ENCODE results near the gene KRT40.
"Not testable (repeated sequence)": the region's sequence is repeated elsewhere in the genome, so short reads cannot be mapped to it uniquely, and the experiment has no call there.

The KRT40 gene

DNA sequence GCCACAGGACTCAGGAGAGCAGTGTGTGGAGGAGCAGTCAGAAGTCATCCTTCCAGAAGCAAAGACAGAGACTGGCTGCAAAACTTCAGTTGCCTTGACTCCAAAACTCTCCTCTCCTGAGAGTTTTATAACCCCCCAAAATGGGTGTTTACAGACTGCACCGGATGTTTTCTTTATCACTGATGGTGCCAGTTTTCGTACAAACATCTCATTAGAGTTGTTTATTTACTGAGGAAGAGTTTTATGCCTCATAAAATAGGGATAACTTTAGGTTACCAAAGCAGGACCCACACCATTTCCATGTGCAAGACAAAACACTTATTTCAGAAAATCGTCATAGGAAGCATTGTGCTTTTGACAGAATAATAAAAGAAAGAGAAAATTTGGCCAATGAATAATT, at the start of gene KRT40:
Gene KRT40 (minus strand): TSS at position 101 of the 400 bp plus-strand sequence. CDS start 53 bp downstream, at position 48.
- DNase-seq: no peak

DNA sequence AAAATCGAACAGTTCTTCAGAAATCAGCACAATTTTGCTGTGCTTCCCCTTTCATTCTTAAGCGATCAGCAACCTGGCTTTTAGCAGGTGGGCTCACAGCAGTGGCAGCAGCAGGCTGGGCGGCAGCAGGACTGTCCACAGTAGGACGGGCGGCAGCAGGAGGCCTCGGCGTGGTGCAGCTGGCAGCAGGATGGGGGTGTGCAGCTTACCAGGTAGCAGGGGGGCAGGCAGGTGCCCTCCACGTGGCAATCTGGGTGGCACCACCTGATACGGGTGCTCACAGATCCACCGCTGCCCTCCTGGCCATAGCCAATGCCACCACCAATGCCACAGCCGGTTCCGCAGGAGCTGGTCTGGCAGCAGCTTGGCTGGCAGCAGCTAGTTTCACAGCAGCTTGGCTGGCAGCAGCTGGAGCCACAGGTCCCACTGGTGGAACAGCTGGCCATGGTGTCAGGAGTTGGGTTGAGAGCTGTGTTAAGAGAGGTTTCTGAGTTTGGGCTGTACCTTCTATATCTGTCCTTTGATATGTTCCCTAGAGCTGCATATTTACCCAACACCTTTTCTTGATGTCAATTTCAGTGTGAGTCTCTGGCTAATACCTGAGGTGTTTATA, 45.6 kb upstream of the KRT40 start, which contains the start of gene KRTAP1-4:
Gene KRTAP1-4 (minus strand): TSS at position 563 of the 613 bp plus-strand sequence. CDS start 117 bp downstream, at position 446.
- DNase-seq: no peak

DNA sequence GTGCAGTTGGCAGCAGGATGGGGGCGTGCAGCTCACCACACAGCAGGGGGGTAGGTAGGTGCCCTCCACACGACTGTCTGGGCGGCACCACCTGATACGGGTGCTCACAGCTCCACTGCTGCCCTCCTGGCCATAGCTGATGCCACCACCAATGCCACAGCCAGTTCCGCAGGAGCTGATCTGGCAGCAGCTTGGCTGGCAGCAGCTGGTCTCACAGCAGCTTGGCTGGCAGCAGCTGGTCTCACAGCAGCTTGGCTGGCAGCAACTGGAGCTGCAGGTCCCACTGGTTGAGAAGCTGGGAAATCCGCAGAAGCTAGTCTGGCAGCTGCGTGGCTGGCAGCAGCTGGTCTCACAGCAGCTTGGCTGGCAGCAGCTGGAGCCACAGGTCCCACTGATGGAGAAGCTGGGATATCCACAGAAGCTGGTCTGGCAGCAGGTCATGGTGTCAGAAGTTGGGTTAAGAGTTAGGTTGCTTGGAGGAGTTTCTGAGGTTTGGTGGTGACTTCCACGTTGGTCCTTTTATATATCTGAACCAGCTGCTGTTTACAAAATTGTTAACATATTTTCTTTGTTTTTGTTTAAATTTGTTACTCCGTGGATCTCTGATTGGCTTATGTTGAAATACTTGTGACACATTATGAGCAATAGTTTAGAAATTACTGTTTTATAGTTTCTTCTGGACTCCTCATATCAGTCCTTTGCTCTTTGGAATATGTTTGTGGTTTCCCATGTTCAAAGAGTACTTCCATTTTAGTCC, 42.8 kb upstream of the KRT40 start, which contains the start of gene KRTAP1-5:
Gene KRTAP1-5 (minus strand): TSS at position 494 of the 757 bp plus-strand sequence. CDS start 53 bp downstream, at position 441.
- no peak for DNase-seq

DNA sequence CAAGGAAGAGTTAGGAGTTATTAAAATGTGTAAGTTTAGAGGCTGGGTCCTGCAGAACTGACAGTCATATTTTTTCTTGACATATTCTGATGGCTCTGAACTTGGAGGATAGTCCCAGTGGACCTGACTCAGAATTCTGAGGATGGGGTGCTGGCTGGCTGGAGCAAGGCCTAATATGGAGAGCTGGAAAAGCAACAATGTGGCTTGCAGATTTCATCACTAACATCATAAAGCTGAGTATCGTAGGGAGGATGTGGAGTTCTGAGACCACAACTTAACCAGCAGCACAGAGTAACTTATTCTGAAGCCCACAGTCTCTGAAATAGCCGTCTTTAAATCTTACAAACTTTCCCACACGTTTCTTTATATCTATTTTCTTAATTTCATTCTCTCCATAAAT, 40.6 kb upstream of the KRT40 start:
- no peak for DNase-seq

DNA sequence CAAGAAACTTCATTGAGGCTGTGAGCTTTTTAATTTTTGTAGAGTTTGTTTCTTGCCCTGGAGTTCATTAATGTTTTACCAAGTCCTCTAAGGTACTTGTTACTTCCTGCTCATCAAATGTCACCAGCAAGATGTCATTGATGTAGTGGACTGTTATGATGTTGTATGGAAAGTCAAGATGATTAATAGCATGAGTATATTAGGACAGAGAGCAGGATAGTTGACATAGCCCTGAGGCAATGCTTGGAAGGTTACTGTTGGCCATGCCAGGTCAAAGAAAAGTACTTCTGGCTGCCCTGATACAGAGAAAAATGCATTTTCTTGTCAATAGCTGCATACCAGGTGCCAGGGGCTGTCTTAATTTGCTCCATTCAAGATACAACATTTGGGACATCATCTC, 36.2 kb upstream of the KRT40 start:
- no peak for DNase-seq

DNA sequence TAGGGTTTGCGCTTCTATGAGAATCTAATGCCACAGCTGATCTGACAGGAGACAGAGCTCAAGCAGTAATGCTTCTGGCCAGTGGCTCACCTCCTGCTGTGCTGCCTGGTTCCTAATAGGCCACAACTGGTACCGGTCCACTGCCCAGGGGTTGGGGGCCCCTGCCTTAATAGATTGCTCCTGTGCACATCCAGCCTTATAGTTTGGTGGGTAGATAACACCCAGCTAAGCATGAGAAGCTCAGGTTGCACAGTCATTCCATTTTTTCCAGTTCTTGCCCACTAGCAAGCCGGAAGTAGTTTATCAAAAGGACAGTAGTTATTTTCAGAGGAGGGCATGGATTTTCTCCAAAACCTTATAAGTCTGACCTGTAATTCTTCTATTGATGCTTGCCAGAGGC, 35.3 kb upstream of the KRT40 start:
- no peak for DNase-seq

DNA sequence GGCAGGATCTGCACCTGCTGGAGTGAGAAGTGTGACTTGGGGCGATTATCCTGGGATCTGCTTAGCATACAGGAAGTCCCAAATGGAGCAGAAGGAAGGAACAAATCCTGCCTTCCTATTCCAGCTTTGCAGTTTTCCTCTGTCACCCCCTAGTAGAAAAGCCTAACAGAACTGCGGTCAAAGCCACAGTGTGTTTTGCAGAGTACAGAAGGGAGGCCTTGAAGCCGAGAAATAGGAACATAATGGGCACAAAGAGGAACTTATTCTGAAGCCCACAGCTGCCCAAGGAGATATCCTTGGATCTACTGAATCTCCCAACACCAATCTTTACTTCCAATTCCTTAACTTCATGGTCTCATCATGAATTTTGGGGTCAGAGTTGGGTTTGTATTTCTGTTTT, 34.4 kb upstream of the KRT40 start:
- DNase-seq: no peak

DNA sequence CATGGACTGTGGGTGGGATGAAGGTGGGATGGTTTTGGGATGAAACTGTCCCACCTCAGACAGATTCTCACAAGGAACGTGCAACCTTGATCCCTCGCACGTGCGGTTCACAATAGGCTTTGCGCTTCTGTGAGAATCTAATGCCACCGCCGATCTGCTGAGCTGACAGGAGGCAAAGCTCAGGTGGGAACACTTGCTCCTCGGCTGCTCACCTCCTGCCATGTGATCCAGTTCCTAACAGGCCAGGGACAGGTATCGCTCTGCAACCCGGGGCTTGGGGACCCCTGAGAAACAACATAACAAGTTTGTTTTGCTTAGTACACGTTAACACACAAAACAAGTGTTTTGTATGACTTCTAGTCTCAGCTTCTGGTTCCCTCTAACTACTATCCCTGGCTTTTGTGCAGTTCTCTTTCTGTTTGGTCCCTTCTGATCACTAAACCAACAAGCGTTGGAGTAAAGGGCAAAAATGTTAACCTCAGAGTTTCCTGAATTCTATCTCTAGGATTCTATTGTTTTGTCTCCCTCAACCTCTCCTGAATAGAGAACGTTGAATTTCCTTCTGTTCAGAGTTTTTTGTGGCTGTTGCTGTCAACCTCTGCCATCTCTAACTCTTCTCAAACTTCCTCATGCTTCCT, 32.6 kb upstream of the KRT40 start:
- DNase-seq: no peak

DNA sequence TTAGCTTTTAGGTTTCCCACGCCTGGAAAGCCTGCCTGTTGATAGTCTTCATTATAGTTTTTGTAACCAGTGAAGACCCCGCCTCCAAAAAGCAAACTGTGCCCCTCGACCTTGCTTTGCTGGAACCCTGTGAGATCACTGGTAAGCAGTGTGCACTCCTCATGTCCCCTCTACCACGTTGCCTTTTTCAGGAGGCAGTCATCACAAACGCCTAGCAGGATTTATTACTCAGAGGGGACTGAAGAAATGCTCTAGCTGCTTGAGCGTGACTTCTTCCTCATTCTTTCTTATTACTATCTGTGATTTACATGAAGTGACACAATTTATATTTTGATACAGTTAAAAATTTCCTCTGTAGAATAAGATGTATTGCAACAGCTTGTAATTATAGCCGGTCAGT, 31.3 kb upstream of the KRT40 start:
- no peak for DNase-seq

DNA sequence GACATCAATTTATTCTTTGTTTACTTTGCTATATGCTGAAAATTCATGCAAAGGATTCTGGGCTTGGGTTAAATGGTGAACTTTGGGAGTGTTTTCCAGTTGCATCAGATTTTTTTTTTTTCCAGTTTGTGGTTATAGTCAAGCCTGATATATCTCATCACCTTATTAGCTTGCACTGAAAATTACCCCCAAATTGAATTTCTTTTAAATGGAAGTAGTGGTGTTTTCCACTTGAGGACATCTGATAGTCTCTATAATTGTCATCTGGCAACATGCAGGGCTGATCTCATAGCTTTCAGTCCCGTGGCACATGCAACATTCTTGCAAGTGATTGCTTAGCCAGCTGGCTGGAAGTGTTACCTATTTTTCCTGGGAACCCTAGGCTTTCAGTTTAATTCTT, 29.5 kb upstream of the KRT40 start:
- no peak for DNase-seq

DNA sequence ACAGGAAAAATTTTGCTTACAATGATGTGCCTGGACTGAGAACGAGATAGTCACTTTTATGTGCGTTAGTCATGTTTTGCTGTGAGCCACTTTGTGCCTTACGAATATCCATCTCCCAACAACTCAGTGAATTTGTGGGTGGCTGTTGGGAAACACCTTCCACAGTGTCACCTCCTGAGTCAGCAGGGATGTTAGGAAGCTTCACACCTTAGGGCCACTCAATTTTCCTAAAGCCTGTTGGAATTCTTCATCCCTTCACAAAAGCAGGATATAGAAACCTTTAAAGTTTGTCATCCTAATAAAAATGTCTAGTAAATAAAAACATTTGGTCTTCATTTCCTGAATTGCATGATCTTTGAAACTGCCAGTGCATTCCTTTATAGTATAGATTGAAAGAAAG, 29.1 kb upstream of the KRT40 start:
- DNase-seq: no peak

DNA sequence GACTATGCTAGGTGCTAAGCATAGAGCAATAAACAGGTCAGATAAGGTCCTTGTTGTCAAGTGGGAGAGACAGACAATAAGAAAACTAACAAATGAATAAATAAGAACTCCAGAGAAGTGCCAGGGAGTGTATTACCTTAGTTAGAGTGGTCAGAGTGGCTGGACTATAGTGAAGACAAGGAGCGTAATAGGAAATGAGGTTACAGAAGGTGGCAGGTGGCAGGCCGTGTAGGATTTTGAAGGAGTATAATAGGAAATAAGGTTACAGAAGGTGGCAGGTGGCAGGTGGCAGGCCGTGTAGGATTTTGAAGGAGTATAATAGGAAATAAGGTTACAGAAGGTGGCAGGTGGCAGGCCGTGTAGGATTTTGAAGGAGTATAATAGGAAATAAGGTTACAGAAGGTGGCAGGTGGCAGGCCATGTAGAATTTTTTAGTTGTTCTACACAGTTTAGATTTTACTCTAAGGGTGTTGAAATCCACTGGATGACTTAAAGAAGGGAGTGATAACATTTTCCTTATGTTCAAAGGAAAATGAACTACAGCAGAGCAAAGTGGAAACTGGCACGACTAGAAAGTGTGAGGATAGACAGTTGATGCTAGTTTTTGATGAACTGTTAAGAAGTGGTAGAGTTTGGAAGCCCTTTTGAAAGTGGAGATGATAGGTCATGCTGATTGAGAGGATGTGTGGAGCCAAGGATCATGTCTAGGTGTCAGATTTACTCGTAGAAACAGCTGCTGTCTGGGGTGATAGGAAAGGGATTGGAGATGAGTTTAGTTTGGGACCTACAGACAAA, 28.4 kb upstream of the KRT40 start:
- DNase-seq: no peak

DNA sequence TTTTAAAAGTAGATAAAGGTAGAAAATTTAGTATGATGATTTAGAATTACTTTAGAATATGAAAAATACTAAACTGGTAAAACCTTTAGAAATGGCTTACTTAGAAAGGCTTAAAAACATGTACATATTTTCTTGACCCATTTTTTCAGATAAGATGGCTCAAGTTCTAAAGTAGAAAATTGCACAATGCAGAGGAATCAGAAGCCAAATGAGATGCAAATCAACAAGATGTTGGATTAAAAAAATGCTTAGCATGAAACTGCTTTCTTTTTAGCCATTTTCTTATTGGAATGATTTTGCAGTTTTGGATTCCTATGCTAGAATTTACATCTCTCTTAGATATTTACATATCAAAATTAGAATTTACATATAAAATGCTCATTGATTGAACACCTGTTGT, 26.3 kb upstream of the KRT40 start:
- peak; percentile 38 for DNase-seq

DNA sequence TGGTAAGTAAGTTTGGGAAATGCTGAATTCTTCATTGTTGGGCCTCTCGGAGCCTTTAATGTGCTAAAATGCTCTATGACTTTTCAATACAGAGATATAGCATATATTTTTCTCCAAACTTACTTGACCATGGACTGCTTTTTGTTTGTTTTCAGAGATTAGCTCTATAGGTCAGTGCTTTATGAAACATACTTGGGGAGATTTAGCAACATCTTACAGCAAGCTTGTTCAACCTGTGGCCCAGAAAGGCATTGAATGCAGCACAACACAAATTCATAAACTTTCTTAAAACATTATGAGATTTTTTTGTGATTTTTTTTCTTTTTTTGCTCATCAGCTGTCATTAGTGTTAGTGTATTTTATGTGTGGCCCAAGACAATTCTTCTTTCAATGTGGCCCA, 25.8 kb upstream of the KRT40 start:
- no peak for DNase-seq

DNA sequence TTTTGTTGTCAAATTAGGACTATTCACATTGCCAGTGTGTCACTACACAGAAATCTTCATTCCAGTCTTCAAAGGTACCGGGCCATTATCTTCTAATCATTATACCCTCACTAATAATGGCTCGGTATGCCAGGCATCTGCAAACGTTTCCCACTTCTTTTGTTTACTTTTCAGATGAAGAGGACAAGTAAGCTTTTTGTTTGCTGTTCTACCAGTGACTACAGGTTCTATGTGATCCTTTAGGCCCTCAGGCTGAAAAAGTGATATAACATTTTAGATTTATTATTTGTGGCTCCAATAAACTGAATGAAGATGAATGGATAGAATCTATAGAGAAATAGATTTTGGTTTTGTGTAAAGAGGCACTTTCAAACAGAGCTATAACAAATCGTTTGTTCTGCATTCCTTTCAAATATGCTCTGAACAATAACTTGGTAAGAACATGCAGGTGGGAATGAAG, 25.2 kb upstream of the KRT40 start:
- DNase-seq: peak; percentile 93

DNA sequence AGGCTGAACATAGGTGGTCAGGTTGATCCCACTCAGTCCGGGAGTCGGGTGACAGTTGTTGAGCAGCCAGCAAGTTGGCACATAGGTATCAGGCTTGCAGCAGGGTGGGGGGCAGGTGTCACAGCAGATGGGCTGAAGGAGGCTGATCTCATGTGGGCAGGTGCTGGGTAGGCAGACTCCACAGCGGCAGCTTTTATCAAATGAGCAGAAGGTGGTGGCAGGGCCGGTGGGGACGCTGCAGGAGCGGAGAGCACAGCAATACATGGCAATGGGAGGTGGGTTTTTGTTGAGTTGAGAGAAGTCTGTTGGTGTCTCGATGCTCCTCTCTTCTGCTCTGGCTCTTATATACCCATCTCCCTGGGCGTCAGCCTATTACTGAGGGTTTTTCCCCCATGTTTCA, 24.7 kb upstream of the KRT40 start, which contains the start of gene KRTAP3-1:
Gene KRTAP3-1 (minus strand): TSS at position 318 of the 400 bp plus-strand sequence. CDS start 54 bp downstream, at position 264.
- no peak for DNase-seq

DNA sequence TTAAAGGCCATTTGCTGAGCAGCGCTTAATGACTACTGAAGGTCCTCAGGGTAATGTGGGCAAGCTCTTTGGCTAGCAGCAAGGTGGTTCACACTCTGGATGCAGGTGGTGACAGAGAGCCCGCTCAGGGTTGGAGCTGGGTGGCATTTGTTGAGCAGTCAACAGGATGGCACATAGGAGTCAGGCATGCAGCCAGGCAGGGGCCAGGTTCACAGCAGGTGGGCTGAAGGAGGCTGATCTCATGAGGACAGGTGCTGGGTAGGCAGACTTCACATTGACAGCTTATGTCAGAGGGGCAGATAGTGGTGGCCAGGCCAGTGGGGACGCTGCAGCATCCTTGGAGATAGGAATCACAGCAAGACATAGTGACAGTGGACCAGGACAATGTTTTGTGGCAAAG, 20.3 kb upstream of the KRT40 start:
- DNase-seq: no peak

DNA sequence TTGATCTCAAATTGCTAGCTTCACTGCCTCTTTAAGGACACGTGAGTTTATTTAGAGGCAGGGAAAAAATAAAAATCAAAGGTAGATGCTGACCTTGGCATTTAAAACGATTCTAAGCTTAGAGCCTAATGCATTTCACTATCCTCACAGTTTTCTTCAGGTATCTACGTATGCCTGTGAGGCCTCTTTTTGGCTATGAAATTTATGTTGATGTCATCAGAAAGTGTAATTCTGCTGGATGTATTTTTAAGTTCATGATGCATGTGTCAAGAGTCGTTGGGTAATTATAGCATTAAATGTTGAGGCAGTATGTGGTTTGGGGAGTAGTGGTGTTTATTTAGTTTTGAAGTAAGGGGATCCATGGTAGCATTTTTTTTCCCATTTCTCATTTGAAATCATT, 19.8 kb upstream of the KRT40 start:
- DNase-seq: no peak

DNA sequence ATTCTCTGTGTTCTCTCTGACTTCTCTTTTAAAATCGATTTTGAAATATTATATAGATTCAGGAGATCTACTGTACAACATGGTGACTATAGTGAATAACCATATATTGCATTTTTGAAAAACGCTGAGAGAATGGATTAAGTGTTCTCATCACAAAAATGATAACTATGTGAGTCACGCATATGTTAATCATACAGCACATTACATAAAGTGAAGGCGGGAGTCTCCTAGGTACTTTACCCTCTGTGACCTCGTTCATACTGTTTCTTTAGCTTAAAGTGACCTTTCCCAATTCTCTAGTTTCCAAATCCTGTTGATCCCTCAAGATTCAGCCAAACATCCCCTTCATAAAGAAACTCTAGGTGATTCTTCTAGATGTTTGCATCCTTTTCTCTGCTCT, 18.7 kb upstream of the KRT40 start:
- DNase-seq: no peak

DNA sequence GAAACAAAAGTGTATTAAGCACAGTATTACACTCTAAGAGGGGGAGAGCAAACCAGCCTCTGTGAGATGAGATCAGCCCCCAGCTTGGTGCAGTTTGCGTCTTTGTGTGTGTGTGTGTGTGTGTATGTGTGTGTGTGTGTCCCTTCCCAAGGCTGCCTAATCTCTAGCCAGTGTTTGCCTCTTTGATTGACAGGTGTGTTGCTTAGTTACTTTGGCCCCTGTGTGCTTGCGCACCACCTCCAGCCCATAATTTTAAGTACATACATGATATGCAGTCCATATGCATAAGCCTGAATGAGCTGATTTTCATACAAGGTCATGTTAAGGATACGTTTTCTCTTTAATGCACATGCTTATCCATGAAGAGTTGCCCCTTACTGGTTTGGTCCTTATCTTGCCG, 17.7 kb upstream of the KRT40 start:
- no peak for DNase-seq

DNA sequence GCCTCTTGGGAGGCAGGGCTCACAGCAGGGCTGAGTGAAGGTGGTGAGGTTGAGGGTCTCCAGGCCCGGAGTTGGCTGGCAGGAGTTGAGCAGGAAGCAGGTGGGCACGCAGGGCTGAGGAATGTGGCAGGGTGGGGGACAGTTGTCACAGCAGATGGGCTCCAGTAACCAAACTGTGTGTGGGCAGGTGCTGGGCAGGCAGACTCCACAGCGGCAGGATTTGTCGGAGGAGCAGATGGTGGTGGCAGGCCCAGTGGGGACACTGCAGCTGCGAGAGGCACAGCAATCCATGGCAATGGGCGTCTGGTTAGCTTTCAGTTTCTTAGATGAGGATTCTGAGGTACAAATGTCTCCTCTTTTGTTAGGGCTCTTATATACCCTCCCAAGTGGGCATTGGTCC, 15.4 kb upstream of the KRT40 start, which contains the start of gene KRTAP3-2:
Gene KRTAP3-2 (minus strand): TSS at position 344 of the 400 bp plus-strand sequence. CDS start 53 bp downstream, at position 291.
- DNase-seq: not testable (repeated sequence)

DNA sequence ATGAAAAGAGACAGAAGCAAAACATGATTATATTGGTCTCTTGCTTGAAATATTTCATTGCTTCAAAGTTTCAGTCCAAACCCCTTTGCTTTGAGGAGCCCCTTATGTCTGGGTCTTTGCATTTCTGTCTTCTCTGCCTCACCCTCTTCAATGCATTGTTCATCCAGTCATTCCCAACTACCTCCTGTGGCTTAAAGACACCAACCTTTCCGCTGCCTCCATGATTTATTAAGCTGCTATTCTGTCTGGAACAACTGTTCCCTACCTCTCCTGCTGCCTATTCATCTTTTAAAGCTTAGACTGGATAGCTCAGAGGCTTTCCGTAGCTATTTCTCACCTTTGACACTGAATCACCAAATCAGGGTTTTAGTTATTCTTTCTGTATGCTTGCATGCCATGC, 13.2 kb upstream of the KRT40 start:
- no peak for DNase-seq

DNA sequence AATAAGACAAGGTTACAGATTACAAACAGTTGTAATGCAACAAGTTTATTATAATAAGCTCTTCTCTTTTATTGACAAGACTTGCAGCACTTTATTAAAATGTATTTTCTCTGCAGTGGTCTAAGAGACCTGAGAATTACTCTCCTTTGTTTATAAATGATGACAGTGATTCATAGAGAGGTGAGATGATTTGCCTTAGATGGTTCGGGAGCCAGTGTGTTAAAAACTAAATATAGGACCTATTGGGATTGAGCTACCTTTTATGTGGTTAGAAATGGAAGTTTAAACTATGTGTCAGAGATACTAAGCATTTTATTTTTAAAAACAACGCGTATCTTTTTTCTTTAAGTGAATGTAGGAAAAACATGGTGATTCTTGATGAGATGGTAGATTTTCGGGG, 12.7 kb upstream of the KRT40 start:
- DNase-seq: no peak

Data from NCI-H1048 (cell line).